H1 (cell line): ENCODE measurements around the gene STEAP1B.

Experiments
- ATF2 ChIP-seq: IDR thresholded peaks from 2 replicates; pipeline ENCODE4 v1.6.1; 2012; ENCODE audit warnings: low read length, inconsistent platforms
- BCL11A ChIP-seq, 2 experiments: IDR thresholded peaks; one replicate each; pipeline ENCODE4 v1.6.1; 2011; ENCODE audit warnings: low read depth in 2 of 2, low read length in 2 of 2, mild to moderate bottlenecking in 2 of 2
- CTCF ChIP-seq, 3 experiments: IDR thresholded peaks; 1 replicate in 2 of 3; 2 replicates in 1 of 3; pipeline versions ENCODE4 v1.5.1 to v1.6.1; 2011; ENCODE audit warnings: low read length in 3 of 3, mild to moderate bottlenecking in 3 of 3, inconsistent platforms in 2 of 3, low read depth in 1 of 3, moderate library complexity in 1 of 3; ENCODE audit not compliant: insufficient read depth in 1 of 3; ENCODE audit errors: control extremely low read depth in 1 of 3
- EP300 ChIP-seq, 2 experiments: IDR thresholded peaks; 1 replicate in 1 of 2; 2 replicates in 1 of 2; pipeline ENCODE4 v1.6.1; 2011 to 2012; ENCODE audit warnings: low read depth in 2 of 2, low read length in 2 of 2, mild to moderate bottlenecking in 2 of 2, borderline replicate concordance in 1 of 2, inconsistent platforms in 1 of 2, moderate library complexity in 1 of 2
- MAFK ChIP-seq: IDR thresholded peaks from 2 replicates; pipeline ENCODE4 v1.6.1; 2012; ENCODE audit warnings: low read depth, mild to moderate bottlenecking, improper control_type of control experiment, low read length
- POLR2A ChIP-seq, 2 experiments: IDR thresholded peaks; 1 replicate in 1 of 2; 2 replicates in 1 of 2; pipeline ENCODE4 v1.6.1; 2011; ENCODE audit warnings: low read depth in 2 of 2, low read length in 2 of 2, mild to moderate bottlenecking in 2 of 2; ENCODE audit errors: control extremely low read depth in 1 of 2
- POLR2AphosphoS5 ChIP-seq: IDR thresholded peaks from 2 replicates; pipeline ENCODE4 v1.6.1; 2011; ENCODE audit warnings: low read depth, low read length
- RAD21 ChIP-seq, 2 experiments: IDR thresholded peaks in 1 of 2; conservative IDR thresholded peaks in 1 of 2; 2 replicates each; pipeline ENCODE4 v1.6.1; 2011; ENCODE audit warnings: low read depth in 2 of 2, low read length in 2 of 2, improper control_type of control experiment in 1 of 2, inconsistent platforms in 1 of 2, mild to moderate bottlenecking in 1 of 2, moderate library complexity in 1 of 2
- TAF1 ChIP-seq: IDR thresholded peaks from 2 replicates; pipeline ENCODE4 v1.6.1; 2011; ENCODE audit warnings: mild to moderate bottlenecking, low read depth, low read length
- USF2 ChIP-seq: IDR thresholded peaks from 2 replicates; pipeline ENCODE4 v1.6.1; 2011; ENCODE audit warnings: low read length, improper control_type of control experiment
- YY1 ChIP-seq: IDR thresholded peaks from 2 replicates; pipeline ENCODE4 v1.6.1; 2011; ENCODE audit warnings: low read depth, mild to moderate bottlenecking, low read length

GRCh38 chr7:22541789-22542188 is 41.8 kb upstream of the STEAP1B start:
- TF ChIP-seq BCL11A (IDR thresholded peaks at IDR 0.05; ENCODE audit: low read depth in 2 of 2, low read length in 2 of 2) (no peak), EP300 (IDR thresholded peaks at IDR 0.05; ENCODE audit: borderline replicate concordance in 1 of 2, low read depth in 2 of 2, low read length in 2 of 2) (no peak), CTCF (IDR thresholded peaks at IDR 0.05; ENCODE audit: control extremely low read depth in 1 of 3, insufficient read depth in 1 of 3, low read depth in 1 of 3, low read length in 3 of 3) (no peak), MAFK (no peak), TAF1 (no peak), POLR2AphosphoS5 (no peak), RAD21 (IDR thresholded peaks at IDR 0.05 in 1 of 2, conservative IDR thresholded peaks at IDR 0.05 in 1 of 2; ENCODE audit: low read depth in 2 of 2, low read length in 2 of 2) (no peak), POLR2A (IDR thresholded peaks at IDR 0.05; ENCODE audit: control extremely low read depth in 1 of 2, low read depth in 2 of 2, low read length in 2 of 2) (no peak), USF2 (no peak), ATF2 (no peak), YY1 (no peak)
